ENCODE measurements around the gene PITPNC1. TPM values are rescaled to one million over a fixed set of nuclear protein-coding genes. Genes with fewer than 3 reads are reported as not detected.
"Not testable (repeated sequence)": the region's sequence is repeated elsewhere in the genome, so short reads cannot be mapped to it uniquely, and the experiment has no call there.

The PITPNC1 gene
- total RNA-seq, 1 donor from 2014 or later = 32.1 TPM

GRCh38 chr17:67680445-67681224 is 303.6 kb downstream of the PITPNC1 start:
- DNase-seq (ENCODE audit: low spot score) = no peak

GRCh38 chr17:67682196-67682595 is 305.1 kb downstream of the PITPNC1 start:
- no peak for DNase-seq (ENCODE audit: low spot score)

- DNase-seq (ENCODE audit: low spot score) = no peak
Observed at GRCh38 chr17:67685351-67685750, 308.3 kb downstream of the PITPNC1 start.

- no peak for DNase-seq (ENCODE audit: low spot score)
Observed at GRCh38 chr17:67686241-67686640, 309.2 kb downstream of the PITPNC1 start.

- no peak for DNase-seq (ENCODE audit: low spot score)
Observed at GRCh38 chr17:67687511-67687910, 310.4 kb downstream of the PITPNC1 start.

GRCh38 chr17:67689534-67690177 is 312.6 kb downstream of the PITPNC1 start:
- DNase-seq (ENCODE audit: low spot score) = peak; percentile 69

- no peak for DNase-seq (ENCODE audit: low spot score)
Observed at GRCh38 chr17:67693811-67694210, 316.7 kb downstream of the PITPNC1 start.

- DNase-seq (ENCODE audit: low spot score) = no peak
Observed at GRCh38 chr17:67696347-67696746, 319.3 kb downstream of the PITPNC1 start.

- no peak for DNase-seq (ENCODE audit: low spot score)
Observed at GRCh38 chr17:67696853-67697498, 319.9 kb downstream of the PITPNC1 start.

- no peak for DNase-seq (ENCODE audit: low spot score)
Observed at GRCh38 chr17:67700037-67700724, 323.1 kb downstream of the PITPNC1 start.

GRCh38 chr17:67700725-67701119 is 323.6 kb downstream of the PITPNC1 start:
- DNase-seq (ENCODE audit: low spot score) = no peak

GRCh38 chr17:67702861-67703260 is 325.8 kb downstream of the PITPNC1 start:
- DNase-seq (ENCODE audit: low spot score) = not testable (repeated sequence)

GRCh38 chr17:67707442-67707841 is 330.4 kb downstream of the PITPNC1 start:
- no peak for DNase-seq (ENCODE audit: low spot score)

- no peak for DNase-seq (ENCODE audit: low spot score)
Observed at GRCh38 chr17:67708378-67708777, 331.3 kb downstream of the PITPNC1 start.

- no peak for DNase-seq (ENCODE audit: low spot score)
Observed at GRCh38 chr17:67711916-67712315, 334.8 kb downstream of the PITPNC1 start.

GRCh38 chr17:67712375-67712774 is 335.3 kb downstream of the PITPNC1 start:
- no peak for DNase-seq (ENCODE audit: low spot score)

- no peak for DNase-seq (ENCODE audit: low spot score)
Observed at GRCh38 chr17:67713169-67713568, 336.1 kb downstream of the PITPNC1 start.

GRCh38 chr17:67716405-67716798 is 339.3 kb downstream of the PITPNC1 start:
- no peak for DNase-seq (ENCODE audit: low spot score)

- no peak for DNase-seq (ENCODE audit: low spot score)
Observed at GRCh38 chr17:67717192-67717623, 340.1 kb downstream of the PITPNC1 start.

GRCh38 chr17:67717624-67718324 is 340.7 kb downstream of the PITPNC1 start, which contains the start of gene NOL11:
TSS of gene NOL11 (plus strand) at chr17:67717936. CDS start at chr17:67717948, 12 bp downstream.
- DNase-seq (ENCODE audit: low spot score) = peak; percentile 99

GRCh38 chr17:67718325-67718941 is 341.4 kb downstream of the PITPNC1 start:
- no peak for DNase-seq (ENCODE audit: low spot score)

Measured in ureter (tissue), 1 donor.